Panc1 (cell line): ENCODE data around the gene MMP14.

Experiments
- CTCF ChIP-seq: fragments of 450-650 bp; IDR thresholded peaks from 2 replicates; pipeline ENCODE4 v1.5.1; 2017; ENCODE audit warnings: mild to moderate bottlenecking
- TCF7L2 ChIP-seq: IDR thresholded peaks from 2 replicates; pipeline ENCODE4 v1.6.1; 2011; ENCODE audit warnings: mild to moderate bottlenecking, low read depth, low read length, inconsistent platforms

DNA sequence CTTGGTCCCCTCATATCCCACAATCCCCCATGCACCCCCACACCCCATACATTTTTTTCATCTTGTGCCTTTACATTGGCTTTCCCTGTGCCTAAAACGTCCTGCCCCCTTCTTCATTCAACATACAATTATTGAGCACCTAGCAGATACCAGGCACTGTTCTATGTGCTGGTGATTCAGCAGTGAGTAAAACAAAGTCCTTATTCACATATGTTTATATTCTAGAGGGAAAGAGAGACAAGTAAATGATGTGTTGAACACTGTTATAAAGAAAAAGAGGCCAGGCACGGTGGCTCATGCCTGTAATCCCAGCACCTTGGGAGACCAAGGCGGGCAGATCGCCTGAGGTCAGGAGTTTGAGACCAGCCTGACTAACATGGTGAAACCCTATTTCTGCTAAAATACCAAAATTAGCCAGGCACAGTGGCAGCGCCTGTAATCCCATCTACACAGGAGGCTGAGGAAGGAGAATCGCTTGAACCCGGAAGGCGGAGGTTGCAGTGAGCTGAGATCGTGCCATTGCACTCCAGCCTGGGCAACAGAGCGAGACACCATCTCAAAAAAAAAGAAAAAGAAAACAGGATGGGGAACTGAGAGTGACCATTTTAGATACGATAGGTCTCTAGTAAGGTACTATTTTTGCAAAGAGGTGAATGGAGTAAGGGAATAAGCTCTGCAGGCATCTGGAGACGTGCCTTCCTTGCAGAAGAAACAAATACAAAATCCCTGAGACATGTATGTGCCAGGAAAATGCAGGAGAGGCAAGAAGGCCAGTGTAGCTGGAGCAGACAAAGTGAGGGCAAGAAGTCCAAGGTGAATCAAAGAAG, 33.3 kb upstream of the MMP14 start:
- TF ChIP-seq CTCF (no peak), TCF7L2 (no peak)
